Panc1 (cell line): Measurements from ENCODE around the gene FANCC.

Source experiments
- POLR2AphosphoS5 ChIP-seq: IDR thresholded peaks from 2 replicates; pipeline ENCODE4 v1.6.1; 2012; ENCODE audit warnings: mild to moderate bottlenecking, low read depth, low read length, moderate library complexity
- SIN3A ChIP-seq: IDR thresholded peaks from 2 replicates; pipeline ENCODE4 v1.6.1; 2012; ENCODE audit warnings: low read depth, mild to moderate bottlenecking, low read length, moderate library complexity, borderline replicate concordance; ENCODE audit not compliant: insufficient read depth
- TCF7L2 ChIP-seq: IDR thresholded peaks from 2 replicates; pipeline ENCODE4 v1.6.1; 2011; ENCODE audit warnings: mild to moderate bottlenecking, low read depth, low read length, inconsistent platforms
- TF ChIP-seq, protein P1 (sequence below): fragments of 450-650 bp; IDR thresholded peaks from 2 replicates; pipeline ENCODE4 v1.5.1; 2017; ENCODE audit warnings: mild to moderate bottlenecking
- TF ChIP-seq, protein P2 (sequence below), 2 experiments: IDR thresholded peaks; 2 replicates each; pipeline ENCODE4 v1.6.1; 2011 to 2012; ENCODE audit warnings: low read depth in 2 of 2, control low read depth in 1 of 2, low read length in 1 of 2, mild to moderate bottlenecking in 1 of 2, moderate library complexity in 1 of 2; ENCODE audit not compliant: insufficient read depth in 1 of 2

DNA sequence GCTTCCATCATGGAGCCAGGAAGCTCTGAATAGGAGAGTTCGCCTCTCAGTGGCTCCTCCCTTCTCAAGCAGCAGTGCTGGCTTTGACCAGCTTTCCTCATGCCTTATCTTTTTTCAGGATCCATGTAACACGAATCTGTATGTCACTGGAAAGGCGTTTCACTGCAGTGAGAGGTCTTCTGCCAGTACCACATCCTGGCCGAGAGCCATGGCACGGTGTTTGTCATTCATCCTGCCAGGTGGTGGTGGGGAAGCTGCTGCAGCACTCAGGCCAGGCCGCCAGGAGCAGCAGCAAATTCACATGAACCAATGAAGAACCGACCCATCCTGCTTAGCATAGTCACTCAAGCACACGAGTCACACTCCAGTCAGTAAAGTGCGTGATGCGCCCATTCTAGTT is 179.0 kb downstream of the FANCC start:
- TF ChIP-seq, protein P1, sequence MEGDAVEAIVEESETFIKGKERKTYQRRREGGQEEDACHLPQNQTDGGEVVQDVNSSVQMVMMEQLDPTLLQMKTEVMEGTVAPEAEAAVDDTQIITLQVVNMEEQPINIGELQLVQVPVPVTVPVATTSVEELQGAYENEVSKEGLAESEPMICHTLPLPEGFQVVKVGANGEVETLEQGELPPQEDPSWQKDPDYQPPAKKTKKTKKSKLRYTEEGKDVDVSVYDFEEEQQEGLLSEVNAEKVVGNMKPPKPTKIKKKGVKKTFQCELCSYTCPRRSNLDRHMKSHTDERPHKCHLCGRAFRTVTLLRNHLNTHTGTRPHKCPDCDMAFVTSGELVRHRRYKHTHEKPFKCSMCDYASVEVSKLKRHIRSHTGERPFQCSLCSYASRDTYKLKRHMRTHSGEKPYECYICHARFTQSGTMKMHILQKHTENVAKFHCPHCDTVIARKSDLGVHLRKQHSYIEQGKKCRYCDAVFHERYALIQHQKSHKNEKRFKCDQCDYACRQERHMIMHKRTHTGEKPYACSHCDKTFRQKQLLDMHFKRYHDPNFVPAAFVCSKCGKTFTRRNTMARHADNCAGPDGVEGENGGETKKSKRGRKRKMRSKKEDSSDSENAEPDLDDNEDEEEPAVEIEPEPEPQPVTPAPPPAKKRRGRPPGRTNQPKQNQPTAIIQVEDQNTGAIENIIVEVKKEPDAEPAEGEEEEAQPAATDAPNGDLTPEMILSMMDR: no peak
- TF ChIP-seq POLR2AphosphoS5 (no peak), TCF7L2 (no peak), SIN3A (no peak)
- TF ChIP-seq, protein P2, sequence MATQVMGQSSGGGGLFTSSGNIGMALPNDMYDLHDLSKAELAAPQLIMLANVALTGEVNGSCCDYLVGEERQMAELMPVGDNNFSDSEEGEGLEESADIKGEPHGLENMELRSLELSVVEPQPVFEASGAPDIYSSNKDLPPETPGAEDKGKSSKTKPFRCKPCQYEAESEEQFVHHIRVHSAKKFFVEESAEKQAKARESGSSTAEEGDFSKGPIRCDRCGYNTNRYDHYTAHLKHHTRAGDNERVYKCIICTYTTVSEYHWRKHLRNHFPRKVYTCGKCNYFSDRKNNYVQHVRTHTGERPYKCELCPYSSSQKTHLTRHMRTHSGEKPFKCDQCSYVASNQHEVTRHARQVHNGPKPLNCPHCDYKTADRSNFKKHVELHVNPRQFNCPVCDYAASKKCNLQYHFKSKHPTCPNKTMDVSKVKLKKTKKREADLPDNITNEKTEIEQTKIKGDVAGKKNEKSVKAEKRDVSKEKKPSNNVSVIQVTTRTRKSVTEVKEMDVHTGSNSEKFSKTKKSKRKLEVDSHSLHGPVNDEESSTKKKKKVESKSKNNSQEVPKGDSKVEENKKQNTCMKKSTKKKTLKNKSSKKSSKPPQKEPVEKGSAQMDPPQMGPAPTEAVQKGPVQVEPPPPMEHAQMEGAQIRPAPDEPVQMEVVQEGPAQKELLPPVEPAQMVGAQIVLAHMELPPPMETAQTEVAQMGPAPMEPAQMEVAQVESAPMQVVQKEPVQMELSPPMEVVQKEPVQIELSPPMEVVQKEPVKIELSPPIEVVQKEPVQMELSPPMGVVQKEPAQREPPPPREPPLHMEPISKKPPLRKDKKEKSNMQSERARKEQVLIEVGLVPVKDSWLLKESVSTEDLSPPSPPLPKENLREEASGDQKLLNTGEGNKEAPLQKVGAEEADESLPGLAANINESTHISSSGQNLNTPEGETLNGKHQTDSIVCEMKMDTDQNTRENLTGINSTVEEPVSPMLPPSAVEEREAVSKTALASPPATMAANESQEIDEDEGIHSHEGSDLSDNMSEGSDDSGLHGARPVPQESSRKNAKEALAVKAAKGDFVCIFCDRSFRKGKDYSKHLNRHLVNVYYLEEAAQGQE (IDR thresholded peaks at IDR 0.05; ENCODE audit: insufficient read depth in 1 of 2, low read depth in 2 of 2, low read length in 1 of 2): no peak
